GDM1 (cell line): ENCODE data around the gene SIVA1.

Source experiments
- DNase-seq: peaks from one replicate; lab custom pipeline; 2025; lab: John Stamatoyannopoulos, UW

SIVA1 gene

GRCh38 chr14:104752735-104753527 is at the start of gene SIVA1:
SIVA1 (plus strand) TSS chr14:104753147; CDS start chr14:104753202, 55 bp downstream.
- DNase-seq: peak; percentile 100

GRCh38 chr14:104703269-104703668 is 49.7 kb upstream of the SIVA1 start:
- no peak for DNase-seq

- DNase-seq: no peak
Measured at GRCh38 chr14:104704252-104704651, 48.7 kb upstream of the SIVA1 start.

GRCh38 chr14:104705340-104706047 is 47.5 kb upstream of the SIVA1 start:
- DNase-seq: no peak

GRCh38 chr14:104706733-104707607 is 46.0 kb upstream of the SIVA1 start:
- no peak for DNase-seq

GRCh38 chr14:104707608-104708595 is 45.0 kb upstream of the SIVA1 start:
- DNase-seq: no peak

GRCh38 chr14:104708606-104709268 is 44.2 kb upstream of the SIVA1 start:
- peak; percentile 51 for DNase-seq

- no peak for DNase-seq
Measured at GRCh38 chr14:104709387-104710039, 43.4 kb upstream of the SIVA1 start.

- DNase-seq: no peak
Measured at GRCh38 chr14:104710071-104710735, 42.7 kb upstream of the SIVA1 start.

GRCh38 chr14:104712881-104713734 is 39.8 kb upstream of the SIVA1 start:
- no peak for DNase-seq

GRCh38 chr14:104714066-104714465 is 38.9 kb upstream of the SIVA1 start:
- DNase-seq: no peak

- no peak for DNase-seq
Measured at GRCh38 chr14:104714681-104715080, 38.3 kb upstream of the SIVA1 start.

GRCh38 chr14:104715416-104715815 is 37.5 kb upstream of the SIVA1 start:
- no peak for DNase-seq

GRCh38 chr14:104715871-104716270 is 37.1 kb upstream of the SIVA1 start:
- no peak for DNase-seq

GRCh38 chr14:104717137-104717536 is 35.8 kb upstream of the SIVA1 start:
- no peak for DNase-seq

- DNase-seq: no peak
Measured at GRCh38 chr14:104717646-104718045, 35.3 kb upstream of the SIVA1 start.

- no peak for DNase-seq
Measured at GRCh38 chr14:104718147-104718546, 34.8 kb upstream of the SIVA1 start.

- DNase-seq: no peak
Measured at GRCh38 chr14:104718871-104719270, 34.1 kb upstream of the SIVA1 start.

GRCh38 chr14:104719343-104719742 is 33.6 kb upstream of the SIVA1 start:
- DNase-seq: no peak
